IMR-90 (cell line): ENCODE results near the gene RHO.

Experiments
- BHLHE40 ChIP-seq: fragments of 150-350 bp; IDR thresholded peaks from 2 replicates; pipeline ENCODE4 v1.6.1; 2016; ENCODE audit warnings: mild to moderate bottlenecking, low read depth, low read length
- CEBPB ChIP-seq: IDR thresholded peaks from 2 replicates; pipeline ENCODE4 v1.6.1; 2012; ENCODE audit warnings: low read depth, low read length, improper control_type of control experiment
- CHD1 ChIP-seq: IDR thresholded peaks from 2 replicates; pipeline ENCODE4 v1.6.1; 2012; ENCODE audit warnings: low read depth, low read length, improper control_type of control experiment
- MAZ ChIP-seq: IDR thresholded peaks from 2 replicates; pipeline ENCODE4 v1.6.1; 2012; ENCODE audit warnings: low read depth, mild to moderate bottlenecking, low read length, improper control_type of control experiment, moderate library complexity, borderline replicate concordance
- POLR2A ChIP-seq: IDR thresholded peaks from 2 replicates; pipeline ENCODE4 v1.6.1; 2012; ENCODE audit warnings: mild to moderate bottlenecking, low read depth, low read length
- RAD21 ChIP-seq: IDR thresholded peaks from 2 replicates; pipeline ENCODE4 v1.6.1; 2012; ENCODE audit warnings: low read length, improper control_type of control experiment
- RFX5 ChIP-seq: IDR thresholded peaks from 2 replicates; pipeline ENCODE4 v1.8.0; 2012; ENCODE audit warnings: low read depth, mild to moderate bottlenecking, low read length, moderate library complexity
- SMC3 ChIP-seq: fragments of 150-350 bp; IDR thresholded peaks from 2 replicates; pipeline ENCODE4 v1.6.1; 2016; ENCODE audit warnings: low read depth, mild to moderate bottlenecking, antibody characterized with exemption, low read length, moderate library complexity
- TF ChIP-seq, protein P1 (sequence below): conservative IDR thresholded peaks from 2 replicates; pipeline ENCODE4 v1.5.1; 2012; ENCODE audit warnings: mild to moderate bottlenecking, low read depth, low read length, improper control_type of control experiment
- TF ChIP-seq, protein P2 (sequence below): fragments of 150-350 bp; IDR thresholded peaks from 2 replicates; pipeline ENCODE4 v1.6.1; 2017; ENCODE audit warnings: mild to moderate bottlenecking, antibody characterized with exemption, low read length, low read depth
- TF ChIP-seq, protein P3 (sequence below): fragments of 150-350 bp; IDR thresholded peaks from 2 replicates; pipeline ENCODE4 v1.6.1; 2016; ENCODE audit warnings: low read depth, mild to moderate bottlenecking, low read length, moderate library complexity, borderline replicate concordance

DNA sequence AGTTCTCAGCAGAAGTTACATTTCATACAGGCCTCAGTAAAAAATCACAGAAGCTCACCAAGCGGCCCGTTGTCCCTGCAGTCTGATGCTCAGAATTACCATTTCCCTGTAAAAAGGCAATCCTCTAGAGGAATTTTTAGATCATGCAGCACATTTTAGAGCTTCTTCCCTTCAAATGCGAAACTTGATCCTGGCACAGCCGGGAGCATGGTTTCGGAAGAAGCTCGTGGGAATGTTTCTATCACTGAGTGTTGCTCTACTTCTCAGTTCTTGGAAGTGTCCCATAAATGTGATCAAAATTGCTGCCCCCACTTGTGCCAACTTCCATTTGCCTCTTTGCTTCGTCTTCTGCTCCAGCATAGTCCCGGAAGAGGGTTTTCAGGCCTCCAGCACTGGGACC is 10.8 kb downstream of the RHO start:
- TF ChIP-seq, protein P1, sequence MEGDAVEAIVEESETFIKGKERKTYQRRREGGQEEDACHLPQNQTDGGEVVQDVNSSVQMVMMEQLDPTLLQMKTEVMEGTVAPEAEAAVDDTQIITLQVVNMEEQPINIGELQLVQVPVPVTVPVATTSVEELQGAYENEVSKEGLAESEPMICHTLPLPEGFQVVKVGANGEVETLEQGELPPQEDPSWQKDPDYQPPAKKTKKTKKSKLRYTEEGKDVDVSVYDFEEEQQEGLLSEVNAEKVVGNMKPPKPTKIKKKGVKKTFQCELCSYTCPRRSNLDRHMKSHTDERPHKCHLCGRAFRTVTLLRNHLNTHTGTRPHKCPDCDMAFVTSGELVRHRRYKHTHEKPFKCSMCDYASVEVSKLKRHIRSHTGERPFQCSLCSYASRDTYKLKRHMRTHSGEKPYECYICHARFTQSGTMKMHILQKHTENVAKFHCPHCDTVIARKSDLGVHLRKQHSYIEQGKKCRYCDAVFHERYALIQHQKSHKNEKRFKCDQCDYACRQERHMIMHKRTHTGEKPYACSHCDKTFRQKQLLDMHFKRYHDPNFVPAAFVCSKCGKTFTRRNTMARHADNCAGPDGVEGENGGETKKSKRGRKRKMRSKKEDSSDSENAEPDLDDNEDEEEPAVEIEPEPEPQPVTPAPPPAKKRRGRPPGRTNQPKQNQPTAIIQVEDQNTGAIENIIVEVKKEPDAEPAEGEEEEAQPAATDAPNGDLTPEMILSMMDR: no peak
- TF ChIP-seq POLR2A: no peak
- TF ChIP-seq, protein P2, sequence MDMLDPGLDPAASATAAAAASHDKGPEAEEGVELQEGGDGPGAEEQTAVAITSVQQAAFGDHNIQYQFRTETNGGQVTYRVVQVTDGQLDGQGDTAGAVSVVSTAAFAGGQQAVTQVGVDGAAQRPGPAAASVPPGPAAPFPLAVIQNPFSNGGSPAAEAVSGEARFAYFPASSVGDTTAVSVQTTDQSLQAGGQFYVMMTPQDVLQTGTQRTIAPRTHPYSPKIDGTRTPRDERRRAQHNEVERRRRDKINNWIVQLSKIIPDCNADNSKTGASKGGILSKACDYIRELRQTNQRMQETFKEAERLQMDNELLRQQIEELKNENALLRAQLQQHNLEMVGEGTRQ: no peak
- TF ChIP-seq MAZ: no peak
- TF ChIP-seq, protein P3, sequence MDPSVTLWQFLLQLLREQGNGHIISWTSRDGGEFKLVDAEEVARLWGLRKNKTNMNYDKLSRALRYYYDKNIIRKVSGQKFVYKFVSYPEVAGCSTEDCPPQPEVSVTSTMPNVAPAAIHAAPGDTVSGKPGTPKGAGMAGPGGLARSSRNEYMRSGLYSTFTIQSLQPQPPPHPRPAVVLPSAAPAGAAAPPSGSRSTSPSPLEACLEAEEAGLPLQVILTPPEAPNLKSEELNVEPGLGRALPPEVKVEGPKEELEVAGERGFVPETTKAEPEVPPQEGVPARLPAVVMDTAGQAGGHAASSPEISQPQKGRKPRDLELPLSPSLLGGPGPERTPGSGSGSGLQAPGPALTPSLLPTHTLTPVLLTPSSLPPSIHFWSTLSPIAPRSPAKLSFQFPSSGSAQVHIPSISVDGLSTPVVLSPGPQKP: no peak
- TF ChIP-seq RFX5: no peak
- TF ChIP-seq RAD21: no peak
- no peak for TF ChIP-seq BHLHE40
- TF ChIP-seq CEBPB: no peak
- TF ChIP-seq CHD1: no peak
- TF ChIP-seq SMC3: no peak
